Stomach (tissue), 19 donors: ENCODE measurements around the gene WASF3. TPM values are rescaled to one million over a fixed set of nuclear protein-coding genes. Genes with fewer than 3 reads are reported as not detected.

Experiments used
- DNase-seq, 2 donors: peaks; one replicate each; pipeline versions ENCODE4 v3.0.0 to v3.0.0-alpha.2; 2013 to 2019
- H3K27ac ChIP-seq, 5 donors: fragments of 200-600 bp in 4 of 5; sonication (generic) in 4 of 5; one replicate each; pipeline ENCODE4 v1.5.1; 2013 to 2019; ENCODE audit warnings: mild to moderate bottlenecking in 1 of 5, moderate library complexity in 1 of 5
- H3K27me3 ChIP-seq, 3 donors: fragments of 200-600 bp; sonication (generic); one replicate each; pipeline ENCODE4 v1.5.1; 2017 to 2019; ENCODE audit warnings: mixed run types in 1 of 3
- H3K36me3 ChIP-seq, 4 donors: fragments of 200-600 bp; sonication (generic); 1 replicate in 3 of 4; 2 replicates in 1 of 4; pipeline ENCODE4 v1.5.1; 2016 to 2019
- H3K4me1 ChIP-seq, 4 donors: fragments of 200-600 bp; sonication (generic); one replicate each; pipeline ENCODE4 v1.5.1; 2016 to 2019
- H3K4me3 ChIP-seq, 4 donors: fragments of 200-600 bp; sonication (generic) in 3 of 4; one replicate each; pipeline ENCODE4 v1.5.1; 2016 to 2019; ENCODE audit warnings: mild to moderate bottlenecking in 1 of 4
- H3K9me3 ChIP-seq, 4 donors: fragments of 200-600 bp; sonication (generic); one replicate each; pipeline ENCODE4 v1.5.1; 2016 to 2019
- CTCF ChIP-seq, 7 experiments: fragments of 450-650 bp in 4 of 7; fragments of 200-600 bp in 3 of 7; sonication (generic) in 3 of 7; IDR thresholded peaks; one replicate each; pipeline ENCODE4 v1.5.1; 2016 to 2019; ENCODE audit warnings: antibody characterized with exemption in 7 of 7, control low read depth in 2 of 7, mild to moderate bottlenecking in 1 of 7
- EP300 ChIP-seq: sonication (generic); formaldehyde crosslinking; IDR thresholded peaks from one replicate; pipeline ENCODE4 v1.6.1; 2017; ENCODE audit warnings: antibody characterized with exemption
- POLR2A ChIP-seq, 4 donors: fragments of 450-650 bp; IDR thresholded peaks; one replicate each; pipeline ENCODE4 v1.6.1; 2016; ENCODE audit warnings: antibody characterized with exemption in 4 of 4, control low read depth in 2 of 4, mild to moderate bottlenecking in 1 of 4, moderate library complexity in 1 of 4
- POLR2AphosphoS5 ChIP-seq, 3 donors: sonication (generic); formaldehyde crosslinking; IDR thresholded peaks; one replicate each; pipeline ENCODE4 v1.6.1; 2016; ENCODE audit warnings: antibody characterized with exemption in 3 of 3
- WGBS, 5 donors: extraction: QIAGEN DNeasy Blood & Tissue Kit in 3 of 5; methylation state at CpG; one replicate each; pipeline versions ENCODE4 v1.1.5 to v1.1.7; 2013 to 2018; 5-methylcytosine and 5-hydroxymethylcytosine counted together
- intact Hi-C: fragments of 100-400 bp; cut with DNase I; formaldehyde crosslinking; loops from one replicate; pipeline ENCODE4 v1.15.1; 2023; ENCODE audit warnings: low total_unique reads
- long read RNA-seq, 10 donors: transcript quantifications; one replicate each; lab custom pipeline, GENCODE V29; 2026
- polyA plus RNA-seq, 3 donors: library from polyadenylated mRNA; stranded (reverse); fragments of 200-250 nt; gene quantifications; one replicate each; pipeline ENCODE4 v1.2.3, GENCODE V29; 2013
- total RNA-seq, 5 donors: library from RNA; depleted of rRNA; stranded (reverse); fragments of >200 nt; gene quantifications; one replicate each; pipeline versions ENCODE4 v1.1.0 to v1.2.3, GENCODE V29; 2014 to 2016
- donor health status: healthy with polysubstance abuse.
- donor health status: Bipolar disorder and iron deficiency.
- donor health status: healthy.

Gene WASF3
- total RNA-seq (10 to 100 TPM in 3 of 5 donors, 1 to 10 TPM in 1, under 1 TPM in 1; 0.87 to 12.8 (median 11.3) TPM), polyA plus RNA-seq (10 to 100 TPM in 1 of 3 donors, 1 to 10 TPM in 2; 3.5 to 11.0 (median 9.3) TPM)
- long read RNA-seq, donor 1, full-length matches to known transcripts, result 1 of 1 reads
- long read RNA-seq, donor 1, partial matches to known transcripts, result 0 of 1 reads
- long read RNA-seq, donor 1, other reads (novel, unspliced or antisense), result 0 of 1 reads
- long read RNA-seq, donor 2, full-length matches to known transcripts, result 2 of 2 reads
- long read RNA-seq, donor 2, partial matches to known transcripts, result 0 of 2 reads
- long read RNA-seq, donor 2, other reads (novel, unspliced or antisense), result 0 of 2 reads
- long read RNA-seq, donor 3, result 0 reads
- long read RNA-seq, donor 4, result 0 reads
- long read RNA-seq, donor 5, full-length matches to known transcripts, result 1 of 1 reads
- long read RNA-seq, donor 5, partial matches to known transcripts, result 0 of 1 reads
- long read RNA-seq, donor 5, other reads (novel, unspliced or antisense), result 0 of 1 reads
- long read RNA-seq, donor 6, result 0 reads
- long read RNA-seq, donor 7, result 0 reads
- long read RNA-seq, donor 8, full-length matches to known transcripts, result 1 of 1 reads
- long read RNA-seq, donor 8, partial matches to known transcripts, result 0 of 1 reads
- long read RNA-seq, donor 8, other reads (novel, unspliced or antisense), result 0 of 1 reads
- long read RNA-seq, donor 9, result 0 reads
- long read RNA-seq, donor 10, full-length matches to known transcripts, result 1 of 1 reads
- long read RNA-seq, donor 10, partial matches to known transcripts, result 0 of 1 reads
- long read RNA-seq, donor 10, other reads (novel, unspliced or antisense), result 0 of 1 reads

DNA sequence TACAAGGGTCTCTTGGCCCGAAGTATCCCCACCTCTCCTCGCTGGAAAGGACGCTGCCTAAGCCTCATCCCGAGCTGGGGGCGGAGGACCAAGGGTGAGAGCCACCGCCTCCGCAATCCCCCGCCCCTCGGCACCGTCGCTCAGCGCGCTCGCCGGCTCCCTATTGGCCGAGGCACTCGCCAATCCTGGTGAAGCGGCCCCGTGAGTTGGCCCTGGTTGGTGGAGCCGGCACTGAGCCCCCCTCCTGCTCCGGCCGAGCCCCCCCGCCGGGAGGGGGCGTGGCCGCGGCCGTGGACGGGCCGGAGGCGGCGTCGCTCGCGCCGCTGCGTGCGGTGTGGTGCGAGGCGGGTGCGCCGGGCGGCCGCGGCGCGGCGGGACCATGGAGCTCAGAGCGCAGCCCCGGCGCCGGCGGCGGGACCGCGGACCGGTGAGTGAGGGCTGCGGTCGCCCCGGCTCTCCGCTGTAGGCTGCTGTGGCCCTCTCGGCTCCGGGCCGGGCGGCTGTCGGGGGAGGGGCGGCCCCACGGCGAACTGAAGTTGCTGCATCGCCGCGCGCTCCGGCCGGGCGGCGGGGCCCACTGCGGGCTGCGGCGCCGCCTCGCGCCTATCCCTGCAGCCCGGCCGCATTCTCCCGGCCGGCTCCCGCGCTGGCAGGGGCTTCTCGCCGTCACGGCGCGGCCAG lies at the start of gene WASF3:
WASF3 (plus strand) TSS at position 291 of the 681 bp plus-strand sequence. CDS start 84,588 bp downstream, outside the sequence.
- H3K36me3 ChIP-seq, result no peaks in the 10 kb centered on the region
- WGBS, 5 donors, result 0 to 7% (median 1%) methylated on average over 11 to 94 of the region's 94 CpGs; no CpG with 5 or more reads in 1 of the 5 donors
- peaks cover 0 to 20% (median 4%) of the 10 kb centered on the region in 3 donors for H3K27me3 ChIP-seq
- TF ChIP-seq CTCF (IDR thresholded peaks at IDR 0.05) (peak in 1 of 7 experiments; percentile 3), POLR2AphosphoS5 (IDR thresholded peaks at IDR 0.05) (peak in 2 of 3 donors; percentile 20 to 56), POLR2A (IDR thresholded peaks at IDR 0.05) (no peak)
- peaks cover 0 to 5% (median 0%) of the 10 kb centered on the region in 4 donors for H3K9me3 ChIP-seq
- peak; percentile 94 to 98 for DNase-seq
- intact Hi-C loops, result no loop called here
- peak within 1 kb of the TSS; percentile 58 to 88 (median 86) for H3K27ac ChIP-seq
- peaks cover 8 to 46% (median 30%) of the 10 kb centered on the region in 4 donors for H3K4me1 ChIP-seq
- peak within 1 kb of the TSS; percentile 81 to 92 (median 84) for H3K4me3 ChIP-seq

DNA sequence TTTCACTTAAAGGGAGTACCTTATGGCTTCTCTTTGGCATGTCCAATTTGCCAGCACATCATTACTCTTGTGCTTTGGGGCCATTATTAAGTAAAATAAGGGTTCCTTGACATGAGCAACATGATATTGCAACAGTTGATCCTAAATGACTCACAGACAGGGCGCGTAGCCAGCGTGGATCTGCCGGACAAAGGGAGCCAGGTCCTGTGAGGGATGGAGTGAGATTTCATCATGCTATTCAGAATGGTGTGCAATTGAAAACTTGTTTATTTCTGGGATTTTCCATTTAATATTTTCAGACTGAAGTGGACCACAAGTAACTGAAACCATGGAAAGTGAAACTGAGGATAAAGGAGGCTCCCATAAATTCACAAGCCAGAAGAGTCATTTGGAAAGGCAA lies 48.6 kb upstream of the WASF3 start:
- Histone ChIP-seq H3K4me1 (no peaks in the 10 kb centered on the region), H3K27me3 (no peaks in the 10 kb centered on the region), H3K27ac (peak overlapping the region in 1 of 5 donors; percentile 50), H3K4me3 (no peak overlapping the region), H3K9me3 (peaks cover 0 to 16% (median 10%) of the 10 kb centered on the region in 4 donors), H3K36me3 (no peaks in the 10 kb centered on the region)
- peak in 1 of 2 donors; percentile 48 for DNase-seq
- intact Hi-C loops, result no loop called here
- no peak for TF ChIP-seq POLR2A (IDR thresholded peaks at IDR 0.05)
- no peak for TF ChIP-seq CTCF (IDR thresholded peaks at IDR 0.05)
- TF ChIP-seq EP300, result no peak
- peak in 1 of 3 donors; percentile 11 for TF ChIP-seq POLR2AphosphoS5 (IDR thresholded peaks at IDR 0.05)
- 73 to 90% (median 78%) methylated on average over 4 of the region's 4 CpGs for WGBS, 5 donors

DNA sequence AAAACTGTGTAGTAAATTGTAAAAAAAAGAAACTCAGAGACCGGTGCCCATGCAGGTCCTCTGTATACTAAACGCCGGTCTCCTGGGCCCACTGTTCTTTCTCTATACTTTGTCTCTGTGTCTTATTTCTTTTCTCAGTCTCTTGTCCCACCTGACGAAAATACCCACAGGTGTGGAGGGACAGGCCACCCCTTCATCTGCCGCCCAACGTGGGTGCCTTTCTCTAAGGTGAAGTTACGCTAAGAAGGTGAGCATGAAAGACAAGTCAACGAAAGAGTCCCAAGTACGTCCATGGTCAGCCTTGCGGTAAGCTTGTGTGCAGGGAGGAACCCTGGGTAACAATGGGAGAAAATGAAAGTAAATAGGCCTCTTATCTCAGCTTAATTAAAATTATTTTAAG lies 48.0 kb upstream of the WASF3 start:
- intact Hi-C loops, result no loop called here
- Histone ChIP-seq H3K9me3 (peaks cover 0 to 16% (median 10%) of the 10 kb centered on the region in 4 donors), H3K27ac (peak overlapping the region in 1 of 5 donors; percentile 50), H3K4me1 (no peaks in the 10 kb centered on the region), H3K27me3 (no peaks in the 10 kb centered on the region), H3K4me3 (no peak overlapping the region), H3K36me3 (no peaks in the 10 kb centered on the region)
- DNase-seq, result no peak
- TF ChIP-seq CTCF (IDR thresholded peaks at IDR 0.05), result no peak
- no peak for TF ChIP-seq POLR2A (IDR thresholded peaks at IDR 0.05)
- TF ChIP-seq POLR2AphosphoS5 (IDR thresholded peaks at IDR 0.05), result no peak
- no peak for TF ChIP-seq EP300
- WGBS, 5 donors, result 88 to 93% (median 90%) methylated on average over 10 of the region's 10 CpGs

GRCh38 chr13:26513931-26514330 lies 43.6 kb upstream of the WASF3 start:
- TF ChIP-seq POLR2A (IDR thresholded peaks at IDR 0.05) (no peak), POLR2AphosphoS5 (IDR thresholded peaks at IDR 0.05) (no peak), EP300 (no peak), CTCF (IDR thresholded peaks at IDR 0.05) (no peak)
- intact Hi-C loops, result no loop called here
- 65 to 73% (median 68%) methylated on average over 6 of the region's 6 CpGs for WGBS, 5 donors

More at GRCh38 chr13:26513931-26514330, 43.6 kb upstream of the WASF3 start:
- Histone ChIP-seq H3K4me1 (no peaks in the 10 kb centered on the region), H3K27ac (no peak overlapping the region), H3K27me3 (peaks cover 0 to 3% (median 0%) of the 10 kb centered on the region in 3 donors), H3K36me3 (no peaks in the 10 kb centered on the region), H3K4me3 (no peak overlapping the region), H3K9me3 (peaks cover 0 to 11% (median 8%) of the 10 kb centered on the region in 4 donors)
- no peak for DNase-seq
